ENCODE measurements around the gene POLR1A.
A peak's percentile ranks its signal among the peaks of the same experiment; 100 is the strongest.

The POLR1A gene

DNA sequence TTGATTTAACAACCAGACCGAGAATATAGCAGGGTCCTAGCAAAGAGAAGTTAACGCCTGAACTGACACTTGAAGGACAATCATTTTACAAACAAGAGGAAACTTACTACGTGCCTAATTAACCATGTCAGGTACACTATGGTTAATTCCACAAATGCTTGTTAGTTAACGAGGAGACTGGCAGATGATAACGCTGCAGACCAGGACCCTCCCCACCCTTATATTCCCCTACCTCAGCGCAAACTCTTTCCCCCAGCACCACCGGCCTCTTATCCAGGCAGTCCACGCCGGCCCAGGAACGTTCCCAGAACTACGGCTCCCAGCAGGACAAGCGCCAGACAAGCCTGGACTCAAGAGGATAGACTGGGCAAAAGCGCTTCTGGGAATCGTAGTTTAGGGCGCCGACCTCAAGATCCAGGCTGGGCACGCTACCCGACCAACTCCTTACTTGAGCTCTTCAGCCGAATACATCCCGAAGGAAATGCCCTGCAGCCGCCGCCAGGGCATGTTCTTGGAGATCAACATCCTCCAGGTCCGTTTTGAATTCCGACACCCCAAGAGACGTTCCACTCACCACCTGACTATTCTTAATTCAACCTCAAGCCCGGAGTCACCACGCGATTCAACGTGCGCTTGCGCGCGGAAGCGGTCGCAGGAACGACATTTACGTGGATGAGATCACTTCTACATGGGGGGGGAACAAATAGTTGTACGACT, at the start of gene POLR1A:
Gene POLR1A (minus strand): TSS at position 635 of the 717 bp plus-strand sequence. CDS start 110 bp downstream, at position 525.
- peak; percentile 82 for DNase-seq (ENCODE audit: low spot score)

DNA sequence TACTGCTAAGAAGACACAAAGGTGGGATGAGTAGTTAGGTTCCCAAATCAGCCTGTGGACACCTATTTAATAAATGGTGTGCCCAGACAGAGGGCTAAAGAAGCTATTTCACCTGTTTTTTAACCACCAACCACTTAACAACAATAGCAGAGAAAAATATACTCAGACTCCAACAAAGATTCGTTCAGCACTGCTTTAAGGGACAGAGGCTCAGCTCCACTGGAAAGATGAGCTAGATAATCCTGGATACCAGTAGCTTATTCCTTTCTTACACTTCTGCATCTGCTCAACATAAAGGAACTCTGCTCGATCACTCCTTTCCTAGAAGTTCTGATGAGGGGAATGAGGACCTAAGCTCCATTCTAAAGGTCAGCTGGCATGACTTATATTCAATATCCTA, 44.8 kb upstream of the POLR1A start:
- DNase-seq (ENCODE audit: low spot score), result no peak

DNA sequence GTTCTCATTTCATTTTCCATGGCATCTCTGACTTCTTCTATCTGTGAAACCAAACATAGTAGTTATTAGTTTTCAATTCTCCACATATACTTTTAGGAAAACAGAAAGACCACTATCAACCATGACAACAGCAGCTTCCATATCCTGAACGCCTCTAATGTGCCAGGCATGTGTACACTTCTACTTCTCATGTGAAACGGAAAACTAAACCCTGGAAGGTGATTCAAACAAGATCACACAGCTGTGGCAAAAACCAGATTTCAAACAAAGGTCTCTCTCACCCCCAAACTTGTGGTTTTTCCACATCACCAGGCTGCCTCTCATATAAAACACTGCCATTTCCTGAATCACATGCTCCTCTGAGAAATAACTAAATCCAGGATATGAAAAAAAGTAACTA, 42.1 kb upstream of the POLR1A start:
- no peak for DNase-seq (ENCODE audit: low spot score)

DNA sequence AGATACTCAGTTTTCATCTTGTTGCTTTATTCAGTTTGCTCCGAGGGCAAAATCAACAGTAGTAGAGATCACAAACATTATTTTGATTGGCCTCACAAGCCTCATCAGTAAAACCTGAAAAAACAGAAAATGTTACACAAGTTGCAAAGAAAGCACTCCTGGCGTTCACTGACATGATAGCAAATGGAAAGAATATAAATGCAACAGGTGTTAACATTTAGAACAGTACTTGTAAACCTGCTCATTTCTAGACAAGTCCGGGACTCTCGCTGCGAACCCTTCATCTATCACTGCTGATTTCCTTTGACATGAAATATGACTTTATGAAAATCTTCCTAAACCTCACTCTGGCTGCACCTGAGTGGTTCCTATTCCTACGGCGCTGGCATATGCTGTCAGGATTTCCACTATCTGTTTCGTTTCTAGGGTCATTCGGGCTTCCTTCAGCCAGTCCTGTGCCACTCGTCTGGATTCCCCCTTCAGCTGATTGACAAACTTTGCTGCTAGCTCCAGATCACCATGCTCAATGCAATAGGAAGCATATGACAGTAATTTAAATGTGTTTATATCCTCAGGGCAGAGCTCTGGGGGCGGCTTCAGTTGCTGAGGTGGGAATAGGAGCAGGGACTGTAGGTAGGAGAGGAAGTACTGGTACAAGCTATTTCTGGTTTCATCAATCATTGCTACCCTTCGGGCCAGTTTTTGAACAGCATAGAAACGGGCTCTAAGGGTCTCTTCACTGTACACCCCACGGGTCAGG, 38.4 kb upstream of the POLR1A start:
- no peak for DNase-seq (ENCODE audit: low spot score)

DNA sequence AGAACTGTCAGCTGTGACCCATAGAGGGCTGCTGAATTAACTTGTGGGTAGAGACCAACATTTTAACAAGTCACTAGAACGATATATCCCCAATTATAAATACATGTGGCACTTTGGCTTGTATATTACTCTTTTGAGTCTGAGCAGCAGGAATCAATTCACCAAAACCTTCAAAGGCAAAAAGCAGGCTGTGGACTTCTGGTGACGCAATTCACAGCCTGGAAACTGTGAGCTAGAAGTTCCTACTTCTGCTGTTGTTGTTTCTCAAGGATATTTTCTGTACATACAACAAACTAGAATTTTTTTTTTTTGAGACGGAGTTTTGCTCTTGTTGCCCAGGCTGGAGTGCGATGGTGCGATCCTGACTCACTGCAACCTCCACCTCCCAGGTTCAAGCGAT, 37.6 kb upstream of the POLR1A start:
- no peak for DNase-seq (ENCODE audit: low spot score)

DNA sequence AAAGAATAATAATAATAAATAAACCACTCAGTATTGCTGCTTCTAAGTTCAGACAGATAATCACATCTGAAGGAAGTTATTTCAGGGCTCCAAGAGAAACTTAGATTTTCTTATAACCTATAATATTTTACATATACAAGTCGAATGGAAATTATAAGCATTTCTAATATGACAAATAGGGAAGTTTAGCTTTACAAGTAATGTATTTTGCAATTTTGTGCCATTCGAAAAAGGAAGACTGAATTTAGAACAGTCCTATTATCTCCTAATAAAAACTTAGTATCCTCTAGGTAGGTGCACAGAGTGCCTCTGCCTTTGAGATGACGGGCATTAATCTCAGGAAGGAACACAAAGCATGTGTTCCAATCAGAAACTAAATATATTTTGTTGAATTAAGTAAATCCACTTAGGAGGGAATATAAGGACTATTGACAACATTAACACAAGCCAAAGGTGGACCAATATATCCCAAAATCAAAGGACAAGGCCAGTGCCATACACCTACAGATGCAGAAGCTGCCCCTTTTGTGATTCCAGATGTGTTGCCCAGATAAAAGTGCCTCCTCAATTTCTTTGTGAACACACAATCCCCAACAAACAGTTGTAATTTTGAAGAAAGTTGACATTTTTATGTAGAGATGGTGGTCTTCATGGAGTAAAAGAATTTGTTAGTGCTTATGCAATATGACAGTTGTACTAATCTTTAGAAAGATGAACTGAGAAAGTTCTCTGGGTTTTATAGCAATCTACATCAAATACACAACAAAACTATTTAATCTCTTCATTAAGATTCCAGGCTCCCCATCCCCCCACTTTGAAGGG, 37.0 kb upstream of the POLR1A start:
- no peak for DNase-seq (ENCODE audit: low spot score)

DNA sequence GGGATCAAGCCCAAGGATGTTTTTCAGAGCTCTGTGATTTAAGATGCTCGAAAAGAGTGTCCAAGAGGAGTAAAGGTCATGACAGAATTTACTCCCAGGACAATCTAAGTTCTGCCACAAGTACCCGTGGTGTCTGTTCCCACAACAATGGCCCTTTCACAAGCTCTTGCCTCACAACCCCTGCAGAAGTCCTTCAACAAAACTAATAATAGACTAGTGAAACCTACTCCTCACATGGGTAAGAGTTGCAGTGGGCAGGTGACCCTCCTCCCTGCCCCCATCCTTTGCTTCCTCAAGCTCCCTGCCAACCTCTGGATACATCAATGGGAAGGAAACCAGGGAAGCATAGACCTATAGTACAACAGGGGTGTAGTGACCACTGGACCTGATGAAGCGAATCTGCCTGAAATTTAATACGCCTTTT, 35.3 kb upstream of the POLR1A start:
- DNase-seq (ENCODE audit: low spot score), result no peak

DNA sequence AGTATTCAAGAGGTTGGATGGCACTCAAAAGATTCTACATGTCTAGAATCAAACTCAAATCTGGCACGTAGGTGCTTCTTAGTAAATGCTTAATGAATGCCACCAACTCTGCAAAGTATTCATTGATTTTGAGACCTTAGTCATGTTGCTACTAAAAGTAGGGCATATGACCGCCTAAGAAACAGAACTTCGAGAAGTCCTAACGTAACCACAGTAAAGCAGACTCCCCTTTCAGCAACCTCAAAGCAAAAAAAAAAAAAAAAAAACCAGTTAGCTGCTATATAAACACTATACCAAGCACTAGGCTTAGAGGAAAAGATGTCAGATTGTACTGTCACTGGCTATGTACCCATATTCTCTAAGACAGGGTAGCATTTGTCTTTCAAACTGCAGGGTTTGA, 34.3 kb upstream of the POLR1A start:
- DNase-seq (ENCODE audit: low spot score), result no peak

DNA sequence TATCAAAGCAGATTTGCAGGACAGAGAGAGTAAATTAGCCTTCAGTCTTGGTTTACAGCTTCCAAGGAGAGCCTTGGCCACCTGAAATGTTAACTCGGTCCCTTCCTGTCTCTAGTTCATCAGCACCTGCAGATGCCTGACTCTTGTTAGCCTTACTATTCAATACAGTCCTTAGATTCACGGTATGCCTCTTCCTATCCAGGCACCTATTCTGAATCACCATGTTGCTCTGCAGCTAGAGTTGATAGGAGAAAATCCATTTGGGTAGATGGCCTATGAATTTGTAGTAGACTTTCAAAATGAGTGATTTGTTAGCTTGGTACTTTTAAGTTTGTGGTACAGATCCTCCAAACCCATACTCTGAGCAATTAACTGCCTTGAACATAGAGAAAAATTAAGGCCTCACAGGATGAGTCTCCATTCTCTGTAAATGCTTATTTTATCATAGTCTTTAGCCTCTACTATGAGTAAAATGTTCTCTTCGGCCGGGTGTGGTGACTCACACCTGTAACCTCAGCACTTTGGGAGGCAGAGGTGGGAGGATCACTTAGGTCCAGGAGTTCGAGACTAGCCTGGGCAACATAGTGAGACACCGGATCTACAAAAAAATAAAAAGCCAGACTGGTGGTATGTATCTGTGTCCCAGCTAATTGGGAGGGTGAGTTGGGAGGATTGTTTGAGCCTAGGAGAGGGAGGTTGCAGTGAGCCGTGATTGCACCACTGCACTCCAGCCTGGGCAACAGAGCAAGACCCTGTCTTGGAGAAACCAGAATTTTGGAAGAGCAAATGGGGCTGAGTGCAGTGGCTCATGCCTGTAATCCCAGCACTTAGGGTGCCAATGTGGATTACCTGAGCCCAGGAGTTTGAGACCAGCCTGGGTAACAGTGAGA, 33.3 kb upstream of the POLR1A start:
- DNase-seq (ENCODE audit: low spot score), result no peak

DNA sequence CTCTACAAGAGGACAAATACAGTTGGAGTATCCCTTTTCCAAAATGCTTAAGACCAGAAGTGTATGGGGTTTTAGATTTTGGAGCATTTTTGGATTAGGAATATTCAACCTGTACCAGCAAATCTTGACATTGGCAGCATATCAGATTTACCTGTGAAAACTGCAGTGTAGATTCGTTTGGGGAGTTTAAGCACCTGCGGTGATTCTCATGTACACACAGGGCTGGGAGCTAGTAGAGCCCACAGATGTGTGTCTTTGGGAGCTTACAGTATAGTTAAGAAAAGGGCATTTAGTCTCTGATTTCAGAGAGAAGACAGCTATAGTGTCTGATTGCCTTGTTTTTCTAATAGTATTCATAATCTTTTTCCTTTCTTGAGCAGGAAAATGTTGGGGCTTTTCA, 30.5 kb upstream of the POLR1A start:
- DNase-seq (ENCODE audit: low spot score), result no peak

DNA sequence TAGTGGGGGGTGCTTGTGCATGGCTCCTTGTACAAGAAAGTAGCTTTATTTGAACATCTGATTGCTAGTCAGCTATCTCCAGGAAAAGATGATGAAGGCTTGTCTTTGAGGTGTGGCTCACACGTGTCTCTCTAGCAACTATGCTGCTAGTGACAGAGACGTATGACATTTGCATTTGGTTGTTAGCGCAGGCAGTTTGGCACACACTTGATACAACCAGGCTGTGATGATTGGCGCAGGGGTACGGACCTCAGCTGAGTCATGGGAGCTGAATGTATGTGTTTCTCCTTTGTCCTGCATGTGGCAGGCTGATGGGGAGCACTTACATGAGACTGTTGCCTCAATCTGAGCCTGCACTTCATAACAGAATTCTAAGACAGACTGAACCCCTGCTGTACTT, 30.0 kb upstream of the POLR1A start:
- no peak for DNase-seq (ENCODE audit: low spot score)

DNA sequence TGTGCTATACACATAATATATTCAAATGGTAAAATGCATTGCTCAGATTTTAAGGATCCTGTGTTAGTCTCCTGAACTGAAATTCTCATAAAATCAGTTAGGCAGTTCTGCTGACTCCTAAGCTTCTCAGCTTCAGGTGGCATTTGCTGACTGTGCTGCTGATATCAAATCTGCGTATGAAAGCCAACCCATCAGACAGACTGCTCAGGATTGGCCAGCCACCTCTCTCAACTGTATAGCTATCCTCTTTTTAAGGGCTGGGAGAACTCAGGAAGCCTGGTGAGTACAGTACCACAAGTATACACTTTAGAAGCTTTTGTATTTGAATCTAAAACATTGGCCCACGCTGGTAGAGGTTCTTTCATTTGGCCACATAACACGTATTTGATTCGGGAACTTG, 29.0 kb upstream of the POLR1A start:
- no peak for DNase-seq (ENCODE audit: low spot score)

DNA sequence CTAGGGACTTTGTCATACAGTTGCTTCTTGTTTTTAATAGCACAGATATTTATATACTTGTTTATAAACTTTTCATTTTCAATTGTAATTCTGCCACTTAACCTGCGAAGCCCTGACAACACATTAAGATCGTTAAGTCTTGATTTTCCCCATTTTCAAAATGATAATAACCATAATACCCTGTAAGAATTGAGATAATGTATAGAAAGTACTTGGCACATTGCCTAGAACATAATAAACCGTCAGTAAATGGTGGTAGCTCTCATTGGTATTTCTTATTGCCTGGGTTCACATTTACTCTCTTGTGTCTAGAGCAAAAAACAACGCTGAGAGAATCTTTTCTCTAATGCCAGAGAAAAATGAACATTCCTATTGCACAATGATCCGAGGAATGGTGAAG, 19.0 kb upstream of the POLR1A start:
- DNase-seq (ENCODE audit: low spot score), result no peak

DNA sequence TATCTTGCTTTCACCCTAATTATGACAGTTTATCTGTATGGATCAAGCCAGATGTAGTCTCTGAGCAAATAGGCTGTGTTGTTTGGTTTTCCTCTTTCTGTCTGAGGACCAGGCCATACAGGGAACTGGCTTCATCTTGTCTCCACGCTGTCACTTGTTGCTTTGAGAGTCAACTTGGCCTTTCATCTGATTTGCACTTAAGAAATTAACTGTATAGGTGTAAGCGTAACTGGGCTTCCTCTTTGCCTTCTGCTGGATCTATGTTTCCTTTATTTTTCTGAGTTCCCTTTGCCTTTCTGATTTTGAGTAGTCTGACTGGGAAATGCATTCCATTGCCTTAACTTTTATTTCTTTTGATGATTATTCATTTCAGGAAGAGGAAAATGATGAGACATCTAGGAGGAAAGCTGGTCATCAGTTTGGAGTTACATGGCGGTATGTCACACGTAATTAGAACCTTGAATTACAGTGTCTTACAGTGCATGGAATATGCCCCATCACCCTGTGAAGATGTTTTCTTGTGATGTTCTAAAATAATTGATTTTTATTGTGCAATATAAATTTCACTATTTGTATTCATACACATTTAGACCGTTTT, 17.7 kb upstream of the POLR1A start:
- no peak for DNase-seq (ENCODE audit: low spot score)

DNA sequence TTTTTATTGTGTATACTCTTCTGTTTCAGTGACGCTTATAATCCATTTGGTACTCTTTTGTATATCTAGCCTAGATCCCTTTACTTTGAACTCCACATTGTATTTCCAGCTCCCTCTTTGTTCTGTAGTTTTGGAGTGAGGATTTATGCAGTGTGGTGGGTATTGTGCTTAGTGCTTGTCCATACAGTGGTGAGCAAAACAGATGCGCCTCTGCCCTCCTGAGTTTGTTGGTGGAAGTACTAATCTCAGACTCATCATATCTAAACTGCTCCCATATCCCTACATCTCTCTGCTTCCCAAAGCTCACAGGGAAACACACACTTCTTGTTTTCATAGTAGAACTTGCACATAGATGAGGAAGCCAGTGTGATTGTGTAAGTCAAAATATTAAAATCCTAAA, 12.4 kb upstream of the POLR1A start:
- no peak for DNase-seq (ENCODE audit: low spot score)

DNA sequence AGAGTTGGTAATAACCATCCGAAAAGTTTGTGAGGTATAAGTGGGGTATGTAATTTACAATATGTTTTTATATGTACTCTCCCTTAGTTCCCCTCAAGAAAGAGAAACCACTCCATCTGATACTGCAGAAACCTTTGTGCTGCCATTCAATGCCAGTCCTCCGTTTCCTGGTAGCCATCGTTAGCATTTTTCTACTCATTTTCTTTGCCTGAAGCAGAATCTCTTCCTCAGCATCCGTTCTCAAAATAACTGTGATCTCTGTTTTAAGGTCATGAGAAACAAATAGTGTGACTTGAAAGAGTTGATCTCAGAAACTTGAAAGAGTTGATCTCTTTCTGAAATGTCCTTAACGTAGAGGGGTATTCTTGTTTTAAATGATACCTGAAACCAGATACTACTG, 1.3 kb upstream of the POLR1A start:
- DNase-seq (ENCODE audit: low spot score), result no peak

DNA sequence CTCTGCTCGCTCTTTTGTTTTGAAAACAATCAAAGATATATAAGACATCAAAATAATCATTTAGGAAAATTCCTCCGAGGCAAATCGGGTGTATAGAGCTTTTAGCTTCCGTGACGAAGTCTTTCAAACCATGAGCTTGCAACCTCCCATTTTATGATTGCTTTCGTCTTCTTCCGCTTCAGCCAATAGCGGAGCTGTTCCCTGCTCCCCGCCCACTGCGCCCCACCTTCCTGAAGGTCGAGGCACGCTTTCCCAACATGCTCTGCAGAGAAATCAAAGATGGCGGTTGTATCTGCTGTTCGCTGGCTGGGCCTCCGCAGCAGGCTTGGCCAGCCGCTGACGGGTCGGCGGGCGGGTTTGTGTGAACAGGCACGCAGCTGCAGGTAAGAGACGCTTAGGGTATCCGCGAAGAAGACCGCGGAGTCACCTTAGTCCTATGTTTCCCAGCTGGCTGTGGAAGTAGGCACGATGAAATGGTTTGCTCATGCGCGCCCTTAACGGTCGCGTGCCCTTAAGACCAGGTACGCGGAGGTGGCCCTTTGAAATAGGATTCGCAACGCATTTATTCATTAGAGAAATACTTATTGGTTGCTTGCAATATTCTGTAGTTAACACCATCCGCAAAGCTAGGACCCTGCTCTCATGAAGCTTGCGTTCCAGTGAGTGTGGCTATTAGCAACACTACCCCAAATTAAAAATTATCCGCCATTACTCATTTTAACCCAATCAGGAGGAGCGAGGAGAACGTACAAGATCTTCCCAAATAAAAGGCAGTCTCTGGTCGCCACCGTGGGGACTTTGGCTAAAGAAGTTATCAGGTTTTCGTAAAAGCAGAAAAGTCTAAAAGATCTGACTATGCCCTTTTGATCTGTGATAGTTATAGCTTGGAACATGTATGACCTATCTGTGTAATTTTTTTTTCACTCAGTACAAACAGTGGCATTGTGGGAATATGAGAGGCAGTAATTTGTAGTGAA, 571 bp upstream of the POLR1A start, which contains the start of gene PTCD3:
Gene PTCD3 (plus strand): TSS at position 267 of the 977 bp plus-strand sequence. CDS start 13 bp downstream, at position 280.
- DNase-seq (ENCODE audit: low spot score), result peak; percentile 90

DNA sequence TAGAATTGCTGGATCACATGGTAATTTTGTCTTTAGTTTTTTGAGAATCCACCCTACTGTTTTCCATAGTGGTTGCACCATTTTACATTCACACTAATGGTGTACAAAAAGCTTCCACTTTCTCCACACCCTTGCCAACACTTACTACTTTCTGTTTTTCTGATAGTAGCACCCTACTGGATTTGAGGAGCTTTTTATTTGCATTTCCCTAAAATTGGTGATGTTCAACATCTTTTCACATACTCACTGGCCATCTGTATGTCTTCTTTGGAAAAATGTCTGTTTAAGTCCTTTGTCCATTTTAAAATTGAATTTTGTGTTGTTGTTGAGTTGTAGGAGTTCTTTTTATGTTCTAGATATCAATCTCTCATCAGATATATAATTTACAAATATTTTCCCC, 3.5 kb downstream of the POLR1A start:
- no peak for DNase-seq (ENCODE audit: low spot score)

DNA sequence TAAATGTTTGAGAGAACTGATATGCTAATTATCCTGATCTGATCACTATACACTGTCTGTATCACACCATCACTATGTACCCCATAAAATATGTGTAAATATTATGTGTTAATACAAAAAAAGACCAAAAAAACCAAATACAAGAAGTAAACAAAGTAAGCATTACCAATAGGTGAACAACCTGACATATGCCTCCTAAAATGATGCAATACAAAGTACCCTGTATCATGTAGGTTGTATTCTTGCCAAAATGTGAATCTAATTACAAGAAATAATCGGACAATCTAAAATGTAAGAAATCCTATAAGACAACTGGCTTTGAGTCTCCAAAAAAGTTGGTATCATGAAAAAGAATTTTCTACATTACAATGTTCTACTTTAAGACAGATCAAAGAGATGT, 7.8 kb downstream of the POLR1A start:
- DNase-seq (ENCODE audit: low spot score), result no peak

Measured in D341Med (cell line).